Measurements from ENCODE around the gene THAP12. TPM values are rescaled to one million over a fixed set of nuclear protein-coding genes. Genes with fewer than 3 reads are reported as not detected.
"Not testable (repeated sequence)": the region's sequence is repeated elsewhere in the genome, so short reads cannot be mapped to it uniquely, and the experiment has no call there.

THAP12 gene
- total RNA-seq, 4 donors from 2014 or later = 15.6 to 25.4 (median 22.3) TPM

GRCh38 chr11:76327756-76328388 lies 53.1 kb downstream of the THAP12 start:
- TF ChIP-seq POLR2A (IDR thresholded peaks at IDR 0.05) (no peak), CTCF (IDR thresholded peaks at IDR 0.05) (no peak)
- H3K4me3 ChIP-seq (ENCODE audit: low read depth, poor library complexity, severe bottlenecking) = no peak overlapping the region
- WGBS, 2 donors = 81 to 86% methylated on average over 7 to 9 of the region's 9 CpGs
- intact Hi-C loops (cut with DNase I; ENCODE audit: low total_unique reads) = loop anchor here (10.0 kb wide), 1 partner anchor 433 kb away; no protein-coding TSS in a partner anchor
- peak in 1 of 2 donors; percentile 68 for DNase-seq (ENCODE audit: low spot score in 2 of 2)

- no peak overlapping the region for H3K4me3 ChIP-seq (ENCODE audit: low read depth, poor library complexity, severe bottlenecking)
- TF ChIP-seq POLR2A (IDR thresholded peaks at IDR 0.05) (no peak), CTCF (IDR thresholded peaks at IDR 0.05) (no peak)
- intact Hi-C loops (cut with DNase I; ENCODE audit: low total_unique reads) = loop anchor here (10.0 kb wide), 1 partner anchor 432 kb away; no protein-coding TSS in a partner anchor
- no peak for DNase-seq (ENCODE audit: low spot score in 2 of 2)
- WGBS, 2 donors = 26 to 39% methylated on average over 1 of the region's 1 CpG
Observed at GRCh38 chr11:76327202-76327601, 53.7 kb downstream of the THAP12 start.

GRCh38 chr11:76325185-76325584 lies 55.7 kb downstream of the THAP12 start:
- 92 to 93% methylated on average over 2 of the region's 2 CpGs for WGBS, 2 donors
- intact Hi-C loops (cut with DNase I; ENCODE audit: low total_unique reads) = loop anchor here (10.0 kb wide), 1 partner anchor 430 kb away; no protein-coding TSS in a partner anchor

GRCh38 chr11:76323804-76324203 lies 57.1 kb downstream of the THAP12 start:
- 98 to 100% methylated on average over 6 of the region's 6 CpGs for WGBS, 2 donors
- TF ChIP-seq POLR2A (IDR thresholded peaks at IDR 0.05) = no peak
- peak in 1 of 2 donors; percentile 48 for DNase-seq (ENCODE audit: low spot score in 2 of 2)
- H3K4me3 ChIP-seq (ENCODE audit: low read depth, poor library complexity, severe bottlenecking) = no peak overlapping the region
- intact Hi-C loops (cut with DNase I; ENCODE audit: low total_unique reads) = loop anchor here (10.0 kb wide), 1 partner anchor 429 kb away; no protein-coding TSS in a partner anchor

More at GRCh38 chr11:76325185-76325584, 55.7 kb downstream of the THAP12 start:
- DNase-seq (ENCODE audit: low spot score in 2 of 2) = no peak
- H3K4me3 ChIP-seq (ENCODE audit: low read depth, poor library complexity, severe bottlenecking) = no peak overlapping the region
- TF ChIP-seq CTCF (IDR thresholded peaks at IDR 0.05) (no peak), POLR2A (IDR thresholded peaks at IDR 0.05) (no peak)

- intact Hi-C loops (cut with DNase I; ENCODE audit: low total_unique reads) = loop anchor here (10.0 kb wide), 1 partner anchor 429 kb away; no protein-coding TSS in a partner anchor
- not testable (repeated sequence) for H3K4me3 ChIP-seq (ENCODE audit: low read depth, poor library complexity, severe bottlenecking); DNase-seq (ENCODE audit: low spot score in 2 of 2)
- WGBS, 2 donors = 62 to 63% methylated on average over 2 of the region's 2 CpGs
Observed at GRCh38 chr11:76323375-76323774, 57.6 kb downstream of the THAP12 start.

- TF ChIP-seq CTCF (IDR thresholded peaks at IDR 0.05) (no peak), POLR2A (IDR thresholded peaks at IDR 0.05) (no peak)
- WGBS, 2 donors = 92 to 100% methylated on average over 2 of the region's 2 CpGs
- DNase-seq (ENCODE audit: low spot score in 2 of 2) = no peak
- no peak overlapping the region for H3K4me3 ChIP-seq (ENCODE audit: low read depth, poor library complexity, severe bottlenecking)
- intact Hi-C loops (cut with DNase I; ENCODE audit: low total_unique reads) = loop anchor here (10.0 kb wide), 1 partner anchor 428 kb away; no protein-coding TSS in a partner anchor
Observed at GRCh38 chr11:76322942-76323341, 58.0 kb downstream of the THAP12 start.

Measured in lower leg skin (tissue), 4 donors.